ENCODE measurements around the gene TPCN2. TPM values are rescaled to one million over a fixed set of nuclear protein-coding genes. Genes with fewer than 3 reads are reported as not detected.

TPCN2 gene
- total and polyA plus RNA-seq, 2 of the 4 experiments (the other 2 are of a cell fraction), result 3.4 to 8.0 TPM

DNA sequence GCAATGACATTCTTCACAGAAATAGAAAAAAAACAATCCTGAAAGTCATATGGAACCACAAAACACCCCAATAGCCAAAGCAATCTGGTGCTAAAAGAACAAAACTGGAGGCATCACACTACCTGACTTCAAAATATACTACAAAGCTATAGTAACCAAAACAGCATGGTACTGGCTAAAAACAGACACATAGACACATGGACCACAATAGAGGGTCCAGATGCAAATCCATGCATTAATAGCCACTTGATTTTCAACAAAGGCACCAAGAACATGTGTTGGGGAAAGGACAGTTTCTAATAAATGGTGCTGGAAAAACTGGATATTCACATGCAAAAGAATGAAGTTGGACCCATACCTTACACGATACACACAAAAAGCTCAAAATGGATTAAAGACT is 79.2 kb downstream of the TPCN2 start:
- Histone ChIP-seq H3K9me3 (ENCODE audit: control insufficient read depth, insufficient read depth, low read length) (no peaks in the 10 kb centered on the region; the same call in 1 of the 2 replicates), H3K27ac (ENCODE audit: insufficient read depth, low read length) (no peak overlapping the region), H4K20me1 (ENCODE audit: insufficient read depth, low read length) (no peaks in the 10 kb centered on the region), H3K4me2 (ENCODE audit: low read depth, low read length) (no peak overlapping the region), H3K9ac (ENCODE audit: low read depth, low read length) (no peak overlapping the region), H3K27me3 (ENCODE audit: control insufficient read depth, insufficient read depth, low read length) (no peaks in the 10 kb centered on the region), H2BK20ac (ENCODE audit: low read depth, low read length) (no peak overlapping the region), H3K79me1 (ENCODE audit: low read depth in 1 of 2, low read length in 2 of 2) (no peaks in the 10 kb centered on the region), H4K8ac (ENCODE audit: low read depth in 2 of 2, low read length in 2 of 2) (no peak overlapping the region), H3K36me3 (ENCODE audit: control insufficient read depth, insufficient read depth, low read length) (no peaks in the 10 kb centered on the region), H2AK9ac (replicated peaks; ENCODE audit: low read depth, low read length, poor library complexity) (no peak overlapping the region), H3K18ac (ENCODE audit: low read depth, low read length) (no peak overlapping the region), H2AK5ac (ENCODE audit: low read depth, low read length) (no peak overlapping the region), H3K4me1 (ENCODE audit: control insufficient read depth, insufficient read depth, low read length) (peaks cover 14% of the 10 kb centered on the region), H3K56ac (ENCODE audit: extremely low read depth, insufficient read depth, low read length) (no peak overlapping the region), H2BK15ac (ENCODE audit: low read depth, low read length) (no peak overlapping the region), H2BK5ac (ENCODE audit: low read depth, low read length, poor library complexity, severe bottlenecking) (no peak overlapping the region), H2BK120ac (ENCODE audit: low read depth, low read length) (no peak overlapping the region), H4K91ac (ENCODE audit: insufficient read depth, low read depth, low read length) (no peak overlapping the region), H3K14ac (replicated peaks; ENCODE audit: low read depth, low read length) (no peak overlapping the region), H3K4me3 (ENCODE audit: insufficient read depth, low read depth, low read length) (no peak overlapping the region), H3K4ac (ENCODE audit: low read depth, low read length) (no peak overlapping the region), H4K5ac (ENCODE audit: low read depth, low read length) (no peak overlapping the region), H2AFZ (replicated peaks; ENCODE audit: low read length, poor library complexity) (no peak overlapping the region), H3K9me1 (ENCODE audit: insufficient read depth, low read length) (peaks cover 5% of the 10 kb centered on the region; the same call in 1 of the 2 replicates), H3K23ac (ENCODE audit: low read depth, low read length) (no peak overlapping the region)
- intact Hi-C loops (cut with micrococcal nuclease), result no loop called here
- BruUV-seq (replicated peaks), result no TSS peak
- WGBS, 2 experiments (ENCODE audit: extremely low coverage in 2 of 2, insufficient read length in 1 of 2), result no CpG with 5 or more reads among the region's 1 CpG
- ChIA-PET POLR2A (ENCODE audit: unreplicated experiment) (no interaction called here), CTCF (no interaction called here)
- TF ChIP-seq, protein P1, sequence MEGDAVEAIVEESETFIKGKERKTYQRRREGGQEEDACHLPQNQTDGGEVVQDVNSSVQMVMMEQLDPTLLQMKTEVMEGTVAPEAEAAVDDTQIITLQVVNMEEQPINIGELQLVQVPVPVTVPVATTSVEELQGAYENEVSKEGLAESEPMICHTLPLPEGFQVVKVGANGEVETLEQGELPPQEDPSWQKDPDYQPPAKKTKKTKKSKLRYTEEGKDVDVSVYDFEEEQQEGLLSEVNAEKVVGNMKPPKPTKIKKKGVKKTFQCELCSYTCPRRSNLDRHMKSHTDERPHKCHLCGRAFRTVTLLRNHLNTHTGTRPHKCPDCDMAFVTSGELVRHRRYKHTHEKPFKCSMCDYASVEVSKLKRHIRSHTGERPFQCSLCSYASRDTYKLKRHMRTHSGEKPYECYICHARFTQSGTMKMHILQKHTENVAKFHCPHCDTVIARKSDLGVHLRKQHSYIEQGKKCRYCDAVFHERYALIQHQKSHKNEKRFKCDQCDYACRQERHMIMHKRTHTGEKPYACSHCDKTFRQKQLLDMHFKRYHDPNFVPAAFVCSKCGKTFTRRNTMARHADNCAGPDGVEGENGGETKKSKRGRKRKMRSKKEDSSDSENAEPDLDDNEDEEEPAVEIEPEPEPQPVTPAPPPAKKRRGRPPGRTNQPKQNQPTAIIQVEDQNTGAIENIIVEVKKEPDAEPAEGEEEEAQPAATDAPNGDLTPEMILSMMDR (conservative IDR thresholded peaks at IDR 0.05; ENCODE audit: low read depth, low read length), result no peak
- TF ChIP-seq CHD1 (IDR thresholded peaks at IDR 0.05; ENCODE audit: low read depth, low read length) (no peak), BHLHE40 (IDR thresholded peaks at IDR 0.05; ENCODE audit: low read depth, low read length) (no peak), RAD21 (IDR thresholded peaks at IDR 0.05; ENCODE audit: low read length) (no peak), CEBPB (IDR thresholded peaks at IDR 0.05; ENCODE audit: low read depth, low read length) (no peak), MAFK (IDR thresholded peaks at IDR 0.05; ENCODE audit: low read depth, low read length) (no peak), FOS (IDR thresholded peaks at IDR 0.05; ENCODE audit: low read depth, low read length) (no peak), NFE2L2 (IDR thresholded peaks at IDR 0.05; ENCODE audit: low read depth, low read length) (no peak), RCOR1 (IDR thresholded peaks at IDR 0.05; ENCODE audit: insufficient replicate concordance, low read length) (no peak)
- TF ChIP-seq, protein P2, sequence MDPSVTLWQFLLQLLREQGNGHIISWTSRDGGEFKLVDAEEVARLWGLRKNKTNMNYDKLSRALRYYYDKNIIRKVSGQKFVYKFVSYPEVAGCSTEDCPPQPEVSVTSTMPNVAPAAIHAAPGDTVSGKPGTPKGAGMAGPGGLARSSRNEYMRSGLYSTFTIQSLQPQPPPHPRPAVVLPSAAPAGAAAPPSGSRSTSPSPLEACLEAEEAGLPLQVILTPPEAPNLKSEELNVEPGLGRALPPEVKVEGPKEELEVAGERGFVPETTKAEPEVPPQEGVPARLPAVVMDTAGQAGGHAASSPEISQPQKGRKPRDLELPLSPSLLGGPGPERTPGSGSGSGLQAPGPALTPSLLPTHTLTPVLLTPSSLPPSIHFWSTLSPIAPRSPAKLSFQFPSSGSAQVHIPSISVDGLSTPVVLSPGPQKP (IDR thresholded peaks at IDR 0.05; ENCODE audit: borderline replicate concordance, low read depth, low read length), result no peak
- dilution Hi-C loops (cut with HindIII; ENCODE audit: low sequenced_read_pairs, unreplicated experiment), result no loop called here
- ATAC-seq (ENCODE audit: low read depth) (no peak), DNase-seq (no peak)
- in situ Hi-C loops (cut with MboI; ENCODE audit: low sequenced_read_pairs), result no loop called here

All from IMR-90 (cell line).